WTC11 (cell line): ENCODE measurements around the gene DARS1. TPM values are rescaled to one million over a fixed set of nuclear protein-coding genes. Genes with fewer than 3 reads are reported as not detected.
A peak's percentile ranks its signal among the peaks of the same experiment; 100 is the strongest.
"Not testable (repeated sequence)": the region's sequence is repeated elsewhere in the genome, so short reads cannot be mapped to it uniquely, and the experiment has no call there.

ENCODE experiments used
- ATAC-seq: fragments of 200-7000 bp; cut with Tn5 transposase; 2 replicates; pipeline ENCODE4 v1.10.0; 2021; ENCODE audit warnings: mild to moderate bottlenecking, moderate library complexity
- CTCF ChIA-PET: fragments of 300-600 bp; sonication (Branson Sonifier 250); formaldehyde crosslinking; loops from one replicate; lab custom pipeline; 2021; ENCODE audit warnings: antibody characterized with exemption; lab: Charles Lee
- POLR2A ChIA-PET: fragments of 350-600 bp; sonication (Branson Sonifier 250); formaldehyde crosslinking; loops from one replicate; lab custom pipeline; 2021; ENCODE audit warnings: antibody characterized with exemption; lab: Charles Lee
- DNase-seq: peaks from one replicate; pipeline ENCODE4 v3.0.0; 2021; ENCODE audit warnings: low spot score
- H3K27ac Mint-ChIP-seq: 2 replicates; pipeline ENCODE4 v1.8.0; 2021; ENCODE audit warnings: mixed read lengths
- H3K27me3 Mint-ChIP-seq: 2 replicates; pipeline ENCODE4 v1.8.0; 2021; ENCODE audit warnings: low read depth, mild to moderate bottlenecking, moderate library complexity, mixed read lengths
- H3K36me3 Mint-ChIP-seq: 2 replicates; pipeline ENCODE4 v1.8.0; 2021; ENCODE audit warnings: mixed read lengths
- H3K4me1 Mint-ChIP-seq: 2 replicates; pipeline ENCODE4 v1.8.0; 2022; ENCODE audit warnings: mixed read lengths
- H3K4me3 Mint-ChIP-seq: 2 replicates; pipeline ENCODE4 v1.8.0; 2021; ENCODE audit warnings: mild to moderate bottlenecking, moderate library complexity, mixed read lengths
- H3K9me3 Mint-ChIP-seq: 2 replicates; pipeline ENCODE4 v1.8.0; 2021; ENCODE audit warnings: mixed read lengths
- CBFB ChIP-seq: sonication (generic); formaldehyde crosslinking; IDR thresholded peaks from 2 replicates; pipeline ENCODE4 v1.8.1; 2022; ENCODE audit warnings: mild to moderate bottlenecking, low read depth, missing genetic modification reagents
- CREM ChIP-seq: sonication (generic); formaldehyde crosslinking; IDR thresholded peaks from 2 replicates; pipeline ENCODE4 v1.8.1; 2022; ENCODE audit warnings: mild to moderate bottlenecking, missing genetic modification reagents, moderate library complexity
- FOXJ3 ChIP-seq: sonication (generic); formaldehyde crosslinking; IDR thresholded peaks from 2 replicates; pipeline ENCODE4 v1.9.0; 2021; ENCODE audit warnings: missing genetic modification reagents, mild to moderate bottlenecking, borderline replicate concordance
- FOXP1 ChIP-seq: sonication (generic); formaldehyde crosslinking; IDR thresholded peaks from 2 replicates; pipeline ENCODE4 v1.8.0; 2022; ENCODE audit warnings: missing genetic modification reagents, mild to moderate bottlenecking, moderate library complexity, borderline replicate concordance
- IRF2 ChIP-seq: sonication (generic); formaldehyde crosslinking; IDR thresholded peaks from 2 replicates; pipeline ENCODE4 v1.8.0; 2022; ENCODE audit warnings: low read depth, missing genetic modification reagents, borderline replicate concordance
- JAZF1 ChIP-seq: fragments of 250-450 bp; sonication (Bioruptor Pico); IDR thresholded peaks from 2 replicates; pipeline ENCODE4 v1.9.0; 2021; ENCODE audit warnings: moderate library complexity, mild to moderate bottlenecking, inconsistent platforms
- NFE2L1 ChIP-seq: sonication (generic); formaldehyde crosslinking; IDR thresholded peaks from 2 replicates; pipeline ENCODE4 v1.8.1; 2023; ENCODE audit warnings: missing genetic modification reagents
- PRRX2 ChIP-seq: fragments of 250-450 bp; sonication (Bioruptor Pico); IDR thresholded peaks from 2 replicates; pipeline ENCODE4 v1.8.0; 2021; ENCODE audit warnings: mild to moderate bottlenecking
- TCF7 ChIP-seq: sonication (generic); formaldehyde crosslinking; IDR thresholded peaks from 2 replicates; pipeline ENCODE4 v1.8.0; 2022; ENCODE audit warnings: mild to moderate bottlenecking, low read depth, missing genetic modification reagents, moderate library complexity
- TP53 ChIP-seq: sonication (generic); formaldehyde crosslinking; IDR thresholded peaks from 2 replicates; pipeline ENCODE4 v1.8.1; 2023; ENCODE audit warnings: mild to moderate bottlenecking, missing genetic modification reagents
- ZNF416 ChIP-seq: fragments of 250-450 bp; sonication (Bioruptor Pico); IDR thresholded peaks from 2 replicates; pipeline ENCODE4 v1.9.0; 2021; ENCODE audit warnings: mild to moderate bottlenecking, inconsistent platforms
- ZNF423 ChIP-seq: fragments of 250-450 bp; sonication (Bioruptor Pico); IDR thresholded peaks from 2 replicates; pipeline ENCODE4 v2.1.2; 2022; ENCODE audit warnings: mild to moderate bottlenecking, moderate library complexity
- ZNF671 ChIP-seq: fragments of 250-450 bp; sonication (Bioruptor Pico); IDR thresholded peaks from 2 replicates; pipeline ENCODE4 v1.8.0; 2021; ENCODE audit warnings: mild to moderate bottlenecking
- total RNA-seq: library from RNA; stranded (reverse); gene quantifications from 3 replicates; pipeline ENCODE4 v1.2.3, GENCODE V29; 2021
- TF ChIP-seq, protein P1 (sequence below): sonication (generic); formaldehyde crosslinking; IDR thresholded peaks from 2 replicates; pipeline ENCODE4 v1.8.0; 2022; ENCODE audit warnings: missing genetic modification reagents
- TF ChIP-seq, protein P2 (sequence below): sonication (generic); formaldehyde crosslinking; IDR thresholded peaks from 2 replicates; pipeline ENCODE4 v1.8.1; 2023; ENCODE audit warnings: mild to moderate bottlenecking, moderate library complexity, missing genetic modification reagents
- TF ChIP-seq, protein P3 (sequence below): sonication (generic); formaldehyde crosslinking; IDR thresholded peaks from 2 replicates; pipeline ENCODE4 v1.8.1; 2022; ENCODE audit warnings: low read depth, missing genetic modification reagents, borderline replicate concordance

The DARS1 gene
- total RNA-seq, 1 experiment from 2014 or later = 80.9 TPM

DNA sequence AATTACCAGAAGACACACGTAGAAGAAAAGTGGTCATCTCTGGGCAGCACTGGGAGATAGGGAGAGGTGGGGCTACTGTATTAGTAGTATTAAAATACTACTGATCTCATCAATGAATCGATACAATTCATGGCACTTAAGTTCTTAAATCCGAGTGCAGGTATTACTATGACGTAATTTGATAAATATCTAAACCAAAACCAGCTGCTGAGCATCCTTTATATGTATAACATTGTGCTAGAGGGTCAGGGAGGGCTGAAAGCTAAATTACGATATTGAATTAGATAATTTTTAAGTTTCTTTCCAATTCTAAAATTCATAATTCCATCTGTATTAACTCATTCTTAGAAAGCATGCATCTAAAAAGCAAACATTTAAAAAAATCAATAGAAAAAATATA is 25.3 kb downstream of the DARS1 start (continued):
- TF ChIP-seq, protein P1, sequence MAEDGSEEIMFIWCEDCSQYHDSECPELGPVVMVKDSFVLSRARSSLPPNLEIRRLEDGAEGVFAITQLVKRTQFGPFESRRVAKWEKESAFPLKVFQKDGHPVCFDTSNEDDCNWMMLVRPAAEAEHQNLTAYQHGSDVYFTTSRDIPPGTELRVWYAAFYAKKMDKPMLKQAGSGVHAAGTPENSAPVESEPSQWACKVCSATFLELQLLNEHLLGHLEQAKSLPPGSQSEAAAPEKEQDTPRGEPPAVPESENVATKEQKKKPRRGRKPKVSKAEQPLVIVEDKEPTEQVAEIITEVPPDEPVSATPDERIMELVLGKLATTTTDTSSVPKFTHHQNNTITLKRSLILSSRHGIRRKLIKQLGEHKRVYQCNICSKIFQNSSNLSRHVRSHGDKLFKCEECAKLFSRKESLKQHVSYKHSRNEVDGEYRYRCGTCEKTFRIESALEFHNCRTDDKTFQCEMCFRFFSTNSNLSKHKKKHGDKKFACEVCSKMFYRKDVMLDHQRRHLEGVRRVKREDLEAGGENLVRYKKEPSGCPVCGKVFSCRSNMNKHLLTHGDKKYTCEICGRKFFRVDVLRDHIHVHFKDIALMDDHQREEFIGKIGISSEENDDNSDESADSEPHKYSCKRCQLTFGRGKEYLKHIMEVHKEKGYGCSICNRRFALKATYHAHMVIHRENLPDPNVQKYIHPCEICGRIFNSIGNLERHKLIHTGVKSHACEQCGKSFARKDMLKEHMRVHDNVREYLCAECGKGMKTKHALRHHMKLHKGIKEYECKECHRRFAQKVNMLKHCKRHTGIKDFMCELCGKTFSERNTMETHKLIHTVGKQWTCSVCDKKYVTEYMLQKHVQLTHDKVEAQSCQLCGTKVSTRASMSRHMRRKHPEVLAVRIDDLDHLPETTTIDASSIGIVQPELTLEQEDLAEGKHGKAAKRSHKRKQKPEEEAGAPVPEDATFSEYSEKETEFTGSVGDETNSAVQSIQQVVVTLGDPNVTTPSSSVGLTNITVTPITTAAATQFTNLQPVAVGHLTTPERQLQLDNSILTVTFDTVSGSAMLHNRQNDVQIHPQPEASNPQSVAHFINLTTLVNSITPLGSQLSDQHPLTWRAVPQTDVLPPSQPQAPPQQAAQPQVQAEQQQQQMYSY (CRISPR knock-in tag) = no peak
- TF ChIP-seq CBFB (no peak), IRF2 (CRISPR knock-in tag) (no peak), ZNF416 (no peak), JAZF1 (CRISPR knock-in tag) (no peak)

DNA sequence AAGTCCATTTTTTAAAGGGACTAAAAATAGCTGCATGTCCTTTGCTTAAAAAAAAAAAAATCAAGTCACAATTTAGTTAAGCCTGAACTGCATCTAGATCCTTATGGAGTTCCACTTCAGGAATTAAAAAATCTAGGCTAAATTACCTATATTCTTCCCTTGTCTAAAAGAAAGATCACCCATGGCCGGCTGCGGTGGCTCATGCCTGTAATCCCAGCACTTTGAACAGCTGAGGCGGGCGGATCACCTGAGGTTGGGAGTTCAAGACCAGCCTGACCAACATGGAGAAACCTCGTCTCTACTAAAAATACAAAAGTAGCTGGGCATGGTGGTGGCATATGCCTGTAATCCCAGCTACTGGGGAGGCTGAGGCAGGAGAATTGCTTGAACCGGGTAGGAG is 26.5 kb downstream of the DARS1 start:
- ATAC-seq, POLR2A ChIA-PET, H3K27me3 Mint-ChIP-seq, H3K9me3 Mint-ChIP-seq, H3K4me3 Mint-ChIP-seq, DNase-seq: not testable (repeated sequence)
- Mint-ChIP-seq H3K36me3 (peaks cover 11% of the 10 kb centered on the region), H3K4me1 (peaks cover 45% of the 10 kb centered on the region), H3K27ac (0 out of 2 replicates have a peak overlapping the region, but pooled peaks have one; percentile 44)
- CTCF ChIA-PET = interaction anchor here (0.7 kb wide), 1 partner anchor 426 kb away, joined by 5 read pairs; no protein-coding TSS in a partner anchor

DNA sequence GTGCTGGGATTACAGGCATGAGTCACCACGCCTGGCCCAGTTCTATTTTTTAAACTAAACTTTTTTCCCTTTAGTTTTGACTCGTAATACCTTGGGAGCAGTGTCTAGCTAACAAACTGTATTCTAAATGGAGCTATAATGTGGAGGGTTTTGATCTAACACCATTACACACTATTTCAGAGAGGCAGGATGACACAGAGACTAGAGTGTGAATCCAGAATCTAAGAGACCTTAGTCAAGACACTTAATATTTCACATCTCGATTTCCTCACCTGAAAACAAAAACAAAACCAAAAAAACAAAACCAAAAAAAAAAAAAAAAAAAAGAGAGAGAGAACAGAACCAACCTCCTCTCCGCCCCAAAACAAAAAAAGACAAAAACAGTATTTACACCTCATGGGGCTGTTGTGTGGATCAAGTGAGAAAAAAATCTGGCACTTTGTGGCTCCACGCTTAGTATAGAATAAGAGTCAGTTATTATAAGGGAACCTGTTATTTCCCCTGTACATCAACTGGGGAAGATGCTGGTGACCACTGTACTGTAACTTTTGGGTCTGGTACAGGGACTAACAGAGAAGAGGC is 31.3 kb downstream of the DARS1 start:
- ATAC-seq = no peak
- peaks cover 17% of the 10 kb centered on the region for H3K4me1 Mint-ChIP-seq
- TF ChIP-seq JAZF1 (CRISPR knock-in tag) (no peak), CREM (no peak), ZNF671 (no peak), TCF7 (CRISPR knock-in tag) (no peak), ZNF423 (CRISPR knock-in tag) (no peak), IRF2 (CRISPR knock-in tag) (no peak), PRRX2 (CRISPR knock-in tag) (no peak), TP53 (no peak), NFE2L1 (CRISPR knock-in tag) (no peak), FOXJ3 (CRISPR knock-in tag) (no peak), FOXP1 (CRISPR knock-in tag) (no peak)
- TF ChIP-seq, protein P2, sequence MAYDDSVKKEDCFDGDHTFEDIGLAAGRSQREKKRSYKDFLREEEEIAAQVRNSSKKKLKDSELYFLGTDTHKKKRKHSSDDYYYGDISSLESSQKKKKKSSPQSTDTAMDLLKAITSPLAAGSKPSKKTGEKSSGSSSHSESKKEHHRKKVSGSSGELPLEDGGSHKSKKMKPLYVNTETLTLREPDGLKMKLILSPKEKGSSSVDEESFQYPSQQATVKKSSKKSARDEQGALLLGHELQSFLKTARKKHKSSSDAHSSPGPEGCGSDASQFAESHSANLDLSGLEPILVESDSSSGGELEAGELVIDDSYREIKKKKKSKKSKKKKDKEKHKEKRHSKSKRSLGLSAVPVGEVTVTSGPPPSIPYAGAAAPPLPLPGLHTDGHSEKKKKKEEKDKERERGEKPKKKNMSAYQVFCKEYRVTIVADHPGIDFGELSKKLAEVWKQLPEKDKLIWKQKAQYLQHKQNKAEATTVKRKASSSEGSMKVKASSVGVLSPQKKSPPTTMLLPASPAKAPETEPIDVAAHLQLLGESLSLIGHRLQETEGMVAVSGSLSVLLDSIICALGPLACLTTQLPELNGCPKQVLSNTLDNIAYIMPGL (CRISPR knock-in tag) = no peak
- TF ChIP-seq, protein P3, sequence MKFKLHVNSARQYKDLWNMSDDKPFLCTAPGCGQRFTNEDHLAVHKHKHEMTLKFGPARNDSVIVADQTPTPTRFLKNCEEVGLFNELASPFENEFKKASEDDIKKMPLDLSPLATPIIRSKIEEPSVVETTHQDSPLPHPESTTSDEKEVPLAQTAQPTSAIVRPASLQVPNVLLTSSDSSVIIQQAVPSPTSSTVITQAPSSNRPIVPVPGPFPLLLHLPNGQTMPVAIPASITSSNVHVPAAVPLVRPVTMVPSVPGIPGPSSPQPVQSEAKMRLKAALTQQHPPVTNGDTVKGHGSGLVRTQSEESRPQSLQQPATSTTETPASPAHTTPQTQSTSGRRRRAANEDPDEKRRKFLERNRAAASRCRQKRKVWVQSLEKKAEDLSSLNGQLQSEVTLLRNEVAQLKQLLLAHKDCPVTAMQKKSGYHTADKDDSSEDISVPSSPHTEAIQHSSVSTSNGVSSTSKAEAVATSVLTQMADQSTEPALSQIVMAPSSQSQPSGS = no peak
- POLR2A ChIA-PET = no interaction called here
- no peaks in the 10 kb centered on the region for H3K27me3 Mint-ChIP-seq
- CTCF ChIA-PET = no interaction called here
- no peak for DNase-seq
- H3K27ac Mint-ChIP-seq = no peak overlapping the region
- H3K36me3 Mint-ChIP-seq = peaks cover 24% of the 10 kb centered on the region
- no peak overlapping the region for H3K4me3 Mint-ChIP-seq
- H3K9me3 Mint-ChIP-seq = peaks cover 9% of the 10 kb centered on the region; the same call in 1 of the 2 replicates
